ENCODE measurements around the gene PROSER1.

- TF ChIP-seq, protein P1, sequence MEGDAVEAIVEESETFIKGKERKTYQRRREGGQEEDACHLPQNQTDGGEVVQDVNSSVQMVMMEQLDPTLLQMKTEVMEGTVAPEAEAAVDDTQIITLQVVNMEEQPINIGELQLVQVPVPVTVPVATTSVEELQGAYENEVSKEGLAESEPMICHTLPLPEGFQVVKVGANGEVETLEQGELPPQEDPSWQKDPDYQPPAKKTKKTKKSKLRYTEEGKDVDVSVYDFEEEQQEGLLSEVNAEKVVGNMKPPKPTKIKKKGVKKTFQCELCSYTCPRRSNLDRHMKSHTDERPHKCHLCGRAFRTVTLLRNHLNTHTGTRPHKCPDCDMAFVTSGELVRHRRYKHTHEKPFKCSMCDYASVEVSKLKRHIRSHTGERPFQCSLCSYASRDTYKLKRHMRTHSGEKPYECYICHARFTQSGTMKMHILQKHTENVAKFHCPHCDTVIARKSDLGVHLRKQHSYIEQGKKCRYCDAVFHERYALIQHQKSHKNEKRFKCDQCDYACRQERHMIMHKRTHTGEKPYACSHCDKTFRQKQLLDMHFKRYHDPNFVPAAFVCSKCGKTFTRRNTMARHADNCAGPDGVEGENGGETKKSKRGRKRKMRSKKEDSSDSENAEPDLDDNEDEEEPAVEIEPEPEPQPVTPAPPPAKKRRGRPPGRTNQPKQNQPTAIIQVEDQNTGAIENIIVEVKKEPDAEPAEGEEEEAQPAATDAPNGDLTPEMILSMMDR (IDR thresholded peaks at IDR 0.05), result no peak
- no peak for TF ChIP-seq POLR2A (IDR thresholded peaks at IDR 0.05)
Measured at GRCh38 chr13:38967446-38967845, 70.4 kb downstream of the PROSER1 start.
